AG10803 (cell line): ENCODE results near the gene CHMP2B.
A peak's percentile ranks its signal among the peaks of the same experiment; 100 is the strongest.
"Not testable (repeated sequence)": the region's sequence is repeated elsewhere in the genome, so short reads cannot be mapped to it uniquely, and the experiment has no call there.

Experiments used
- DNase-seq: peaks from one replicate; pipeline ENCODE4 v3.0.0; 2010; ENCODE audit warnings: low read depth
- H3K4me3 ChIP-seq: 2 replicates; pipeline ENCODE4 v1.5.1; 2011; ENCODE audit warnings: mild to moderate bottlenecking, low read length, control low read depth
- TF ChIP-seq, protein P1 (sequence below): conservative IDR thresholded peaks from 2 replicates; pipeline ENCODE4 v1.5.1; 2011; ENCODE audit warnings: mild to moderate bottlenecking, low read length, control low read depth, inconsistent platforms

CHMP2B gene

DNA sequence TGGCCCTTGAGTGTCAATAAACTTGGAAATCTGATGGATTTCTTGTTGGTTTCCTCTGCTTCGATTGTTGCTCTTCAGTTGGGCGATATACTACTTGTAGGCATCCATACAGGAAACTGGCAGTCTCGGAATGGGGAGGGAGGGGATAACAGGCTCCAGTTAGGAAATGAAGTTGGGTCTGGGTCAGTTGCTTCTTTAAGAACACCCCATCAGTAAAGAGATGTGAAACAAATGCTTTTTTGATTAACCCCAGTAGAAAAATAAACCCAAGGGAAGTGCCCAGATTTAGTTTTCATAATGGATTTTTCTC, 681 bp downstream of the CHMP2B start:
- DNase-seq, result no peak
- H3K4me3 ChIP-seq, result peak overlapping the region; percentile 97
- TF ChIP-seq, protein P1, sequence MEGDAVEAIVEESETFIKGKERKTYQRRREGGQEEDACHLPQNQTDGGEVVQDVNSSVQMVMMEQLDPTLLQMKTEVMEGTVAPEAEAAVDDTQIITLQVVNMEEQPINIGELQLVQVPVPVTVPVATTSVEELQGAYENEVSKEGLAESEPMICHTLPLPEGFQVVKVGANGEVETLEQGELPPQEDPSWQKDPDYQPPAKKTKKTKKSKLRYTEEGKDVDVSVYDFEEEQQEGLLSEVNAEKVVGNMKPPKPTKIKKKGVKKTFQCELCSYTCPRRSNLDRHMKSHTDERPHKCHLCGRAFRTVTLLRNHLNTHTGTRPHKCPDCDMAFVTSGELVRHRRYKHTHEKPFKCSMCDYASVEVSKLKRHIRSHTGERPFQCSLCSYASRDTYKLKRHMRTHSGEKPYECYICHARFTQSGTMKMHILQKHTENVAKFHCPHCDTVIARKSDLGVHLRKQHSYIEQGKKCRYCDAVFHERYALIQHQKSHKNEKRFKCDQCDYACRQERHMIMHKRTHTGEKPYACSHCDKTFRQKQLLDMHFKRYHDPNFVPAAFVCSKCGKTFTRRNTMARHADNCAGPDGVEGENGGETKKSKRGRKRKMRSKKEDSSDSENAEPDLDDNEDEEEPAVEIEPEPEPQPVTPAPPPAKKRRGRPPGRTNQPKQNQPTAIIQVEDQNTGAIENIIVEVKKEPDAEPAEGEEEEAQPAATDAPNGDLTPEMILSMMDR, result no peak

DNA sequence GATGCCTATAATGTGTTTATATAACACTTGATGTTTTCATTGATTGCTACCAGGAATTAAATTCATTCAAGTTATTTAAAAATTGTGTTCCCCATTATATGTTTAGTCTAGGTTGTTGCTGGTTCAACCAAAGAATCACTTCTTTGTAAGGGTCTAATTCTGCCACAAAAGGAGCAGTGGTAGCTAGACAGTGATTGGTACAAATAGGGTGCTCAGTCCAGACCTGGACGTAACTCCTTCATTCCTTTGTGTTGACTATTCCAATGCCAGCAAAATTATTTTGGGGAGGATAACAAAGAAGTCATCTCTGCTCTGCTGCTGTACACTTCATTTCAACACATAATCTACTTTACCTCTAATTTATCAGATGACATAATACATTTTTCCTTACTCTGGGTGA, 1.2 kb downstream of the CHMP2B start:
- peak overlapping the region; percentile 97 for H3K4me3 ChIP-seq
- TF ChIP-seq, protein P1, result no peak
- DNase-seq, result peak; percentile 45

DNA sequence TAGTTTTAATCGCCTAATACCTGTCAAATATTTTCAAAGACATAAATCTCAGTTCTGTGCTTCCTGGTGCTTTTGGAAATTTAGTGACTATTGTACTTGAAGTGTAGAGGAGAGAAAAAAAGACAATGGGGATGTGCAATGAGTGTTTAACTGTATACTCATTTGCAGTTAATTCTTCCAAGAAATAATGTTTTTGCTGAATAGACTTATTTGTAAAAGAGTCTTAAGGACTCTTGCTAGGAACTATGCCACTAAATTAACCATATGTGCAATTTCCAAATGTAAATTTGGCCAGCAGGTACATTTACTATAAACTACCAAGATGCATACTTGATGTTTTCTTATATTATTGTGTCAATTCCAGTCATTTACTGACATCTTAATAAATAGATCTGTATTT, 2.0 kb downstream of the CHMP2B start:
- H3K4me3 ChIP-seq, result no peak overlapping the region
- DNase-seq, result no peak
- TF ChIP-seq, protein P1, result no peak

DNA sequence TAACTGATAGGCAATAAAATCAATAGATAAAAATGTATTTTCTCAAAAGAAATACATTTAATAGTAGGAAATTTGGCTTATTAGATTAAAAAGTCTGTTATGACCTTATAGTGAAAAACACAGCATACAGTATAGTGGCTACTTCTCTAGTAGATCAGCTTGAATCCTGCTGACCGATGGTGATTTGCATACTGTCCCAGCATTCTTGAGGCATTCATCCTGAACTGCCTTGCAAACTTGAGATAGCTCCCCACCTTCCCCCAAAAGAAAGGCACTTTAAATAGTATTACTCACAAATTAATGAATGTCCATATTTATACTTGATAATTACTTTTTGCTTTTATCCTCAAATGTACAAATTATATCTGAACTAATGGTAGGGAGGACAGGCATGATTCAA, 6.7 kb downstream of the CHMP2B start:
- DNase-seq, result no peak
- TF ChIP-seq, protein P1, result no peak
- no peak overlapping the region for H3K4me3 ChIP-seq

DNA sequence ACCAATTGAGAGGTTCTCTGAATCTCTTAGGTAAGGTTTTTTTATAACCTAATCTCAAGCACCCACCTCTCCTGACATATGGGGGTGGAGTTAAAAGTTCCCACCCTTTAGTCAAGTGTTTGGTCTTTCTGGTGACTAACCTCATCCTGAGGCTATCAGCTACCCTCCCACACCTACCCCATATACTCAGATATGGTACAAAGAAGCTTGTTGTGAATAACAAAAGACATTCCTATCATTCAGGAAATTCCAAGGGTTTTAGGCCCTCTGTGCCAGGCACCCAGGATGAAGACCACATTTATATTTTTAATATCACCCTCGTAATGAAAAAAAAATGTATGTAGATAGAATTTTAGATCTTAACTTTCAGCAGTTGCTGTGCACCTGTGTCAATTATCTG, 9.0 kb downstream of the CHMP2B start:
- no peak for DNase-seq
- H3K4me3 ChIP-seq, result no peak overlapping the region
- TF ChIP-seq, protein P1, result no peak

DNA sequence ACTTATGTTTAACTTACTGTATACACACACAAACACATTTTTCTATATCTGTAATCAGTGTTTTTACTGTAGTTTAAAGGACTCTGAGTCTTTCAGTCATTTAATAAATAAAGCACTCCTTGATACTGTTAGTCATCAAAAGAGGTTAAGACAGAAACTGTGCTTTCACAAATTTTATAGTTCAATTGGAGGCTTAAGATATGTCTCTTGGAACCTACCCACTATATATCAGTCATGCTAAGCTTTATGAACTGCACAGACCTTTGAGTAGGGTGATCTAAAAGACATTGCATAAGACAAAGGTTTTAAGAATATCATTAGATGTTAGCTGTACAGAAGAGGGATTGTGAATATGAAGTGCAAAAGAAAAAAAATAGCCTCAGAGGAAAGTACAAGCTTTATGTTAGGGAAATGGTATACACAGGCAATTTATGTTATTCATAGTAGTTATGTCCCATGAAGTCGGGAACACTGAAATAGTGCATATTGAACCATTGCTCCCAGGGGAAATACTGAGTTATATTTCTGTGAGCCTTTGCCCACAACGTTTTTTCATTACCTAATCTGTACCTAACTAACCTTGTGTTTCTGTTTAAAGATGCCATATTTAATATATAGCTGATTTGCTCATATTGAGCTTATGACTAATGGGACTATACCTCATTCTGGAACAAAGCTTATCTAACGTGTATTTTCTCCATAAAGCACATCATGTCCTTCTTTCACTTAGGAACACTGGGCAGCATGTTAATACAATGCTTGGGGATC, 19.7 kb downstream of the CHMP2B start:
- TF ChIP-seq, protein P1, result no peak
- no peak for DNase-seq
- H3K4me3 ChIP-seq, result no peak overlapping the region

DNA sequence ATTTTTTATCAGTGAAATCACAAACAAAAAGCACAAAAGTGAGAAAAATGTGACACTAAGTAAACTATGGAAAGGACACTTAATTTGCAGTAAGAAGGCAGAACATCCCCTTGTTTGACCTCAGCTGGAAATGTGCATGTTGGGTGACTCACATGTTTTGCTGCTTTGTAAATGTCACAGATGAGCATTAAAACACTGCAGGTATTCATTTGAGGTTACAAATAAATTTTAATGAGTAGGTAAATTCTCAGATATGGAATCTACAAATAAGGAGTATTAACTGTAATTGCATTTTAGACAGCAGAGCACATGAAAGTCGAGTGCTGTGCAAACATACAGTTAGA, 20.3 kb downstream of the CHMP2B start:
- no peak overlapping the region for H3K4me3 ChIP-seq
- DNase-seq, result no peak
- TF ChIP-seq, protein P1, result no peak

DNA sequence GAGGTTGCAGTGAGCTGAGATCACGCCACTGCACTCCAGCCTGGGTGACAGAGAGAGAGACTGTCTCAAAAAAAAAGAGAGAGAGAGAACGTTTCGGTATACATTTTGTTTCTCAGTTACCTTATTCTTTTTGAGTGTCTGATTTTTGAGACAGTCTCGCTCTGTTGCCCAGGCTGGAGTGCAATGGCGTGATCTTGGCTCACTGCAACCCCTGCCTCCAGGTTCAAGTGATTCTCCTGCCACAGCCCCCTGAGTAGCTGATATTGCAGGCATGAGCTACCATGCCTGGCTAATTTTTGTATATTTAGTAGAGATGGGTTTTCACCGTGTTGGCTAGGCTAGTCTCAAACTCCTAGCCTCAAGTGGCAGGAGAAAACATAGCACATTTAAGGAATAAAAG, 21.1 kb downstream of the CHMP2B start:
- H3K4me3 ChIP-seq, DNase-seq: not testable (repeated sequence)
